ENCODE measurements around the gene RAMP1. TPM values are rescaled to one million over a fixed set of nuclear protein-coding genes. Genes with fewer than 3 reads are reported as not detected.

Gene RAMP1
- total and polyA plus RNA-seq, 4 donors: 109 to 423 (median 279) TPM

- DNase-seq (peak; percentile 42 to 60), ATAC-seq (ENCODE audit: low FRiP score) (no peak)
- H3K36me3 ChIP-seq (ENCODE audit: control insufficient read depth in 1 of 2, insufficient read depth in 2 of 2, low read length in 1 of 2): no peaks in the 10 kb centered on the region
- 84 to 92% methylated on average over 12 to 13 of the region's 13 CpGs for WGBS, 2 donors
- no peaks in the 10 kb centered on the region for H3K4me1 ChIP-seq (ENCODE audit: control insufficient read depth in 1 of 2, insufficient read depth in 2 of 2, low read length in 2 of 2)
- no peaks in the 10 kb centered on the region for H3K27me3 ChIP-seq (ENCODE audit: control insufficient read depth in 1 of 2, insufficient read depth in 2 of 2, low read length in 1 of 2)
- intact Hi-C loops (cut with DNase I): no loop called here
- peak overlapping the region in 1 of 2 donors; percentile 2 for H3K27ac ChIP-seq (ENCODE audit: low read depth in 1 of 2, low read length in 2 of 2)
- no peak overlapping the region for H3K4me3 ChIP-seq (ENCODE audit: low read length in 2 of 2)
- no peaks in the 10 kb centered on the region for H3K9me3 ChIP-seq (ENCODE audit: control insufficient read depth, low read length)
Observed at GRCh38 chr2:237884681-237885080, 25.3 kb downstream of the RAMP1 start.

GRCh38 chr2:237885111-237885930 lies 25.9 kb downstream of the RAMP1 start:
- Histone ChIP-seq H3K9me3 (ENCODE audit: control insufficient read depth, low read length) (no peaks in the 10 kb centered on the region), H3K4me1 (ENCODE audit: control insufficient read depth in 1 of 2, insufficient read depth in 2 of 2, low read length in 2 of 2) (no peaks in the 10 kb centered on the region), H3K27me3 (ENCODE audit: control insufficient read depth in 1 of 2, insufficient read depth in 2 of 2, low read length in 1 of 2) (no peaks in the 10 kb centered on the region), H3K36me3 (ENCODE audit: control insufficient read depth in 1 of 2, insufficient read depth in 2 of 2, low read length in 1 of 2) (no peaks in the 10 kb centered on the region), H3K27ac (ENCODE audit: low read depth in 1 of 2, low read length in 2 of 2) (peak overlapping the region; percentile 43 to 77), H3K4me3 (ENCODE audit: low read length in 2 of 2) (no peak overlapping the region)
- intact Hi-C loops (cut with DNase I): no loop called here
- WGBS, 2 donors: 80 to 82% methylated on average over 27 of the region's 27 CpGs
- ATAC-seq (ENCODE audit: low FRiP score) (no peak), DNase-seq (peak; percentile 47 to 76)

- H3K27me3 ChIP-seq (ENCODE audit: control insufficient read depth in 1 of 2, insufficient read depth in 2 of 2, low read length in 1 of 2): no peaks in the 10 kb centered on the region
- peak overlapping the region; percentile 49 to 77 for H3K27ac ChIP-seq (ENCODE audit: low read depth in 1 of 2, low read length in 2 of 2)
- no peak overlapping the region for H3K4me3 ChIP-seq (ENCODE audit: low read length in 2 of 2)
- intact Hi-C loops (cut with DNase I): loop anchor here in 1 of 2 donors (2.0 kb wide), 1 partner anchor 21 kb away; no protein-coding TSS in a partner anchor
- H3K4me1 ChIP-seq (ENCODE audit: control insufficient read depth in 1 of 2, insufficient read depth in 2 of 2, low read length in 2 of 2): no peaks in the 10 kb centered on the region
- 35 to 50% methylated on average over 25 to 26 of the region's 26 CpGs for WGBS, 2 donors
- DNase-seq (peak; percentile 82 to 83), ATAC-seq (ENCODE audit: low FRiP score) (peak; percentile 47)
- H3K36me3 ChIP-seq (ENCODE audit: control insufficient read depth in 1 of 2, insufficient read depth in 2 of 2, low read length in 1 of 2): no peaks in the 10 kb centered on the region
- H3K9me3 ChIP-seq (ENCODE audit: control insufficient read depth, low read length): no peaks in the 10 kb centered on the region
Observed at GRCh38 chr2:237885931-237886684, 26.7 kb downstream of the RAMP1 start.

GRCh38 chr2:237886685-237887481 lies 27.5 kb downstream of the RAMP1 start:
- no peak overlapping the region for H3K4me3 ChIP-seq (ENCODE audit: low read length in 2 of 2)
- intact Hi-C loops (cut with DNase I): loop anchor here in 1 of 2 donors (2.0 kb wide), 1 partner anchor 22 kb away; no protein-coding TSS in a partner anchor
- no peaks in the 10 kb centered on the region for H3K27me3 ChIP-seq (ENCODE audit: control insufficient read depth in 1 of 2, insufficient read depth in 2 of 2, low read length in 1 of 2)
- H3K36me3 ChIP-seq (ENCODE audit: control insufficient read depth in 1 of 2, insufficient read depth in 2 of 2, low read length in 1 of 2): no peaks in the 10 kb centered on the region
- peak; percentile 75 to 80 for DNase-seq
- ATAC-seq (ENCODE audit: low FRiP score): peak; percentile 39
- peak overlapping the region; percentile 77 to 98 for H3K27ac ChIP-seq (ENCODE audit: low read depth in 1 of 2, low read length in 2 of 2)
- WGBS, 2 donors: 59 to 61% methylated on average over 23 of the region's 23 CpGs
- no peaks in the 10 kb centered on the region for H3K9me3 ChIP-seq (ENCODE audit: control insufficient read depth, low read length)
- no peaks in the 10 kb centered on the region for H3K4me1 ChIP-seq (ENCODE audit: control insufficient read depth in 1 of 2, insufficient read depth in 2 of 2, low read length in 2 of 2)

- H3K27me3 ChIP-seq (ENCODE audit: control insufficient read depth in 1 of 2, insufficient read depth in 2 of 2, low read length in 1 of 2): no peaks in the 10 kb centered on the region
- H3K36me3 ChIP-seq (ENCODE audit: control insufficient read depth in 1 of 2, insufficient read depth in 2 of 2, low read length in 1 of 2): no peaks in the 10 kb centered on the region
- no peak for DNase-seq
- no peaks in the 10 kb centered on the region for H3K4me1 ChIP-seq (ENCODE audit: control insufficient read depth in 1 of 2, insufficient read depth in 2 of 2, low read length in 2 of 2)
- intact Hi-C loops (cut with DNase I): no loop called here
- no peaks in the 10 kb centered on the region for H3K9me3 ChIP-seq (ENCODE audit: control insufficient read depth, low read length)
- 1 to 3% methylated on average over 2 of the region's 2 CpGs for WGBS, 2 donors
- peak overlapping the region; percentile 35 to 61 for H3K27ac ChIP-seq (ENCODE audit: low read depth in 1 of 2, low read length in 2 of 2)
- H3K4me3 ChIP-seq (ENCODE audit: low read length in 2 of 2): no peak overlapping the region
- ATAC-seq (ENCODE audit: low FRiP score): no peak
Observed at GRCh38 chr2:237888389-237888788, 29.0 kb downstream of the RAMP1 start.

- Histone ChIP-seq H3K36me3 (ENCODE audit: control insufficient read depth in 1 of 2, insufficient read depth in 2 of 2, low read length in 1 of 2) (no peaks in the 10 kb centered on the region), H3K27me3 (ENCODE audit: control insufficient read depth in 1 of 2, insufficient read depth in 2 of 2, low read length in 1 of 2) (no peaks in the 10 kb centered on the region), H3K27ac (ENCODE audit: low read depth in 1 of 2, low read length in 2 of 2) (peak overlapping the region in 1 of 2 donors; percentile 69), H3K4me3 (ENCODE audit: low read length in 2 of 2) (no peak overlapping the region), H3K4me1 (ENCODE audit: control insufficient read depth in 1 of 2, insufficient read depth in 2 of 2, low read length in 2 of 2) (no peaks in the 10 kb centered on the region), H3K9me3 (ENCODE audit: control insufficient read depth, low read length) (no peaks in the 10 kb centered on the region)
- intact Hi-C loops (cut with DNase I): no loop called here
- ATAC-seq (ENCODE audit: low FRiP score) (no peak), DNase-seq (peak in 1 of 2 donors; percentile 31)
- 91 to 96% methylated on average over 8 of the region's 8 CpGs for WGBS, 2 donors
Observed at GRCh38 chr2:237889016-237889415, 29.6 kb downstream of the RAMP1 start.

GRCh38 chr2:237889811-237890210 lies 30.4 kb downstream of the RAMP1 start:
- WGBS, 2 donors: 97 to 99% methylated on average over 10 of the region's 10 CpGs
- Histone ChIP-seq H3K36me3 (ENCODE audit: control insufficient read depth in 1 of 2, insufficient read depth in 2 of 2, low read length in 1 of 2) (no peaks in the 10 kb centered on the region), H3K4me3 (ENCODE audit: low read length in 2 of 2) (no peak overlapping the region), H3K27me3 (ENCODE audit: control insufficient read depth in 1 of 2, insufficient read depth in 2 of 2, low read length in 1 of 2) (no peaks in the 10 kb centered on the region), H3K9me3 (ENCODE audit: control insufficient read depth, low read length) (no peaks in the 10 kb centered on the region), H3K27ac (ENCODE audit: low read depth in 1 of 2, low read length in 2 of 2) (peak overlapping the region in 1 of 2 donors; percentile 74), H3K4me1 (ENCODE audit: control insufficient read depth in 1 of 2, insufficient read depth in 2 of 2, low read length in 2 of 2) (no peaks in the 10 kb centered on the region)
- DNase-seq (peak; percentile 6 to 31), ATAC-seq (ENCODE audit: low FRiP score) (no peak)
- intact Hi-C loops (cut with DNase I): no loop called here

- peak in 1 of 2 donors; percentile 13 for DNase-seq
- Histone ChIP-seq H3K27ac (ENCODE audit: low read depth in 1 of 2, low read length in 2 of 2) (no peak overlapping the region), H3K36me3 (ENCODE audit: control insufficient read depth in 1 of 2, insufficient read depth in 2 of 2, low read length in 1 of 2) (no peaks in the 10 kb centered on the region), H3K9me3 (ENCODE audit: control insufficient read depth, low read length) (no peaks in the 10 kb centered on the region), H3K4me3 (ENCODE audit: low read length in 2 of 2) (no peak overlapping the region), H3K27me3 (ENCODE audit: control insufficient read depth in 1 of 2, insufficient read depth in 2 of 2, low read length in 1 of 2) (no peaks in the 10 kb centered on the region), H3K4me1 (ENCODE audit: control insufficient read depth in 1 of 2, insufficient read depth in 2 of 2, low read length in 2 of 2) (no peaks in the 10 kb centered on the region)
- intact Hi-C loops (cut with DNase I): no loop called here
- WGBS, 2 donors: 73 to 78% methylated on average over 2 of the region's 2 CpGs
- no peak for ATAC-seq (ENCODE audit: low FRiP score)
Observed at GRCh38 chr2:237892478-237892877, 33.1 kb downstream of the RAMP1 start.
